Stomach (tissue), 4 donors: ENCODE measurements around the gene PTTG2.

Experiments
- CTCF ChIP-seq, 7 experiments: fragments of 450-650 bp in 4 of 7; fragments of 200-600 bp in 3 of 7; sonication (generic) in 3 of 7; IDR thresholded peaks; one replicate each; pipeline ENCODE4 v1.5.1; 2016 to 2019; ENCODE audit warnings: antibody characterized with exemption in 7 of 7, control low read depth in 2 of 7, mild to moderate bottlenecking in 1 of 7
- EP300 ChIP-seq: sonication (generic); formaldehyde crosslinking; IDR thresholded peaks from one replicate; pipeline ENCODE4 v1.6.1; 2017; ENCODE audit warnings: antibody characterized with exemption
- POLR2A ChIP-seq, 4 donors: fragments of 450-650 bp; IDR thresholded peaks; one replicate each; pipeline ENCODE4 v1.6.1; 2016; ENCODE audit warnings: antibody characterized with exemption in 4 of 4, control low read depth in 2 of 4, mild to moderate bottlenecking in 1 of 4, moderate library complexity in 1 of 4

GRCh38 chr4:38003102-38003501 lies 42.9 kb downstream of the PTTG2 start:
- TF ChIP-seq POLR2A (IDR thresholded peaks at IDR 0.05) = no peak
- TF ChIP-seq CTCF (IDR thresholded peaks at IDR 0.05) = no peak
- TF ChIP-seq EP300 = no peak
